Mesodermal cell (in vitro differentiated cells): ENCODE results near the gene OXT.
A peak's percentile ranks its signal among the peaks of the same experiment; 100 is the strongest.
"Not testable (repeated sequence)": the region's sequence is repeated elsewhere in the genome, so short reads cannot be mapped to it uniquely, and the experiment has no call there.

Source experiments
- H3K27ac ChIP-seq: 2 replicates; pipeline ENCODE4 v1.7.0; 2013; ENCODE audit warnings: mild to moderate bottlenecking, low read depth, low read length, moderate library complexity; ENCODE audit not compliant: severe bottlenecking
- H3K36me3 ChIP-seq: 2 replicates; pipeline ENCODE4 v1.7.1; 2013; ENCODE audit warnings: mild to moderate bottlenecking, low read length, moderate library complexity; ENCODE audit not compliant: control insufficient read depth, insufficient read depth
- H3K4me1 ChIP-seq: one replicate; pipeline ENCODE4 v1.7.1; 2013; ENCODE audit warnings: mild to moderate bottlenecking, low read length; ENCODE audit not compliant: insufficient read depth, control insufficient read depth, poor library complexity, severe bottlenecking
- H3K4me3 ChIP-seq: 2 replicates; pipeline ENCODE4 v1.7.0; 2013; ENCODE audit warnings: low read length, control low read depth, mild to moderate bottlenecking; ENCODE audit not compliant: insufficient read depth, poor library complexity, severe bottlenecking; ENCODE audit errors: extremely low read depth
- H3K9me3 ChIP-seq: 2 replicates; pipeline ENCODE4 v1.7.1; 2013; ENCODE audit warnings: mild to moderate bottlenecking, low read length, moderate library complexity; ENCODE audit not compliant: control insufficient read depth
- WGBS, 2 experiments: methylation state at CpG; one replicate each; pipeline ENCODE4 v1.1.5; 2013; ENCODE audit warnings: missing lambda C conversion rate in 2 of 2; ENCODE audit not compliant: insufficient coverage in 2 of 2; 5-methylcytosine and 5-hydroxymethylcytosine counted together

Gene OXT

DNA sequence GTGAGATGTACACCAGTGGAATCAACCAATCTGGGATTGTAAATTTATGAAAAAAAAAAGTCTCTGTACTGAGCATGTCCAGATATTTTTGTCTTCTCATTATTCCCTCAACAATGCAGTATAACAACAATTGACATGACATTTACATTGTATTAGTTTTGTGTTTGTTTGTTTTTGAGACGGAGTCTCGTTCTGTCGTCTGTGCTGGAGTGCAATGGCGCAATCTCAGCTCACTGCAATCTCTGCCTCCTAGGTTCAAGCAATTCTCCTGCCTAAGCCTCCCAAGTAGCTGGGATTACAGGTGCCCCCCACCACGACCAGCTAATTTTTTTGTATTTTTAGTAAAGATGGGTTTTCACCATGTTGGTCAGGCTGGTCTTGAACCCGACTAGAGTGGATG, 3.9 kb downstream of the OXT start:
- WGBS, 2 experiments, result 90 to 100% methylated on average over 1 to 5 of the region's 6 CpGs
- H3K27ac ChIP-seq, H3K4me1 ChIP-seq, H3K36me3 ChIP-seq, H3K9me3 ChIP-seq, H3K4me3 ChIP-seq: not testable (repeated sequence)

DNA sequence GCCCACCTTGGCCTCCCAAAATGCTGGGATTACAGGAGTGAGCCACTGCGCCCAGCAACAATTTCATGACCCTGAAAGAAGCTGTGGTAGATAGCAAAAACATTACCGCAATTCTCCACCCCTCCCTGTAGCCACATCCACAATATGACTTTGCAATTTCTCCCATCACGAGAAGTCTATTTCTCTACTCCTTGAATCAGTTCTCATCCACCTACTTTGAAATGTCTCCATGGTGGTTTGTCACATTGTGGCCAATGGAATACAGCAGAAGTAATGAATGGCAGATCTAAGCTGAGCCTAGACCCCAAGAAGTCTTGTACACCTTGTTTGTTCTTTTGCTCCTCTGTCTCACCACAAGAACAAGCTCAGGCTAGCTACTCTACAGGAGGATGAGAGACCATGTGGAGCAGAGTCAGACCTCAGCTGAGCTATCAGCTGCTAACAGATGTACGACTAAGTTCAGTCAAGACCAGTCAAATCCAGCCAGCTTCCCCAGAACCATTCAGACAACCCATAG, 6.3 kb downstream of the OXT start:
- H3K36me3 ChIP-seq, result no peaks in the 10 kb centered on the region
- no peaks in the 10 kb centered on the region for H3K9me3 ChIP-seq
- no peak overlapping the region for H3K4me3 ChIP-seq
- WGBS, 2 experiments, result 83 to 90% methylated on average over 2 to 3 of the region's 4 CpGs
- no peak overlapping the region for H3K27ac ChIP-seq
- no peaks in the 10 kb centered on the region for H3K4me1 ChIP-seq

DNA sequence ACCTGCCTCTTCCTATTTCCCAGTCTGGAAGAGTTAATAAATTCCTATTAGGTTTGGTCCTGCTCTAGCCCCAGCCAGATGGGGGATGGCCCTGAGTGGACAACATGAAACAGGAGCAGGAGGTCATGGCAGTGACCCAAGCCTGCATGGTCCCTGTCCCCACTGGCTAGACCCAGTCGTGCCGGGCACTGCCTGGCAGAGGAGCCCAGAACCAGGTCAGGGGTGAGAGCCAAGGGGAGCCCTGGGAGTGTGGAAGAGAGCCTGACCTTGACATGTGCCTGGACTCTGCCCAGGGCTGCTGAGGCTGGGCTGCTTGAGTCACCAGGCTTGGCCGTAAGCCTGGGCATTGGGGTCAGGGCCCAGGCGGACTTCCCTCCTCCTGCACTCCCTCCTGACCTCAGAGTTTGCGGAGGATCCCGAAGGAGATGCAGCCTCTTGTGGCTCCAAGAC, 9.5 kb downstream of the OXT start:
- peaks cover 7% of the 10 kb centered on the region for H3K4me1 ChIP-seq
- H3K9me3 ChIP-seq, result no peaks in the 10 kb centered on the region
- H3K36me3 ChIP-seq, result no peaks in the 10 kb centered on the region
- H3K27ac ChIP-seq, result no peak overlapping the region
- 87 to 96% methylated on average over 4 of the region's 6 CpGs for WGBS, 2 experiments
- no peak overlapping the region for H3K4me3 ChIP-seq

DNA sequence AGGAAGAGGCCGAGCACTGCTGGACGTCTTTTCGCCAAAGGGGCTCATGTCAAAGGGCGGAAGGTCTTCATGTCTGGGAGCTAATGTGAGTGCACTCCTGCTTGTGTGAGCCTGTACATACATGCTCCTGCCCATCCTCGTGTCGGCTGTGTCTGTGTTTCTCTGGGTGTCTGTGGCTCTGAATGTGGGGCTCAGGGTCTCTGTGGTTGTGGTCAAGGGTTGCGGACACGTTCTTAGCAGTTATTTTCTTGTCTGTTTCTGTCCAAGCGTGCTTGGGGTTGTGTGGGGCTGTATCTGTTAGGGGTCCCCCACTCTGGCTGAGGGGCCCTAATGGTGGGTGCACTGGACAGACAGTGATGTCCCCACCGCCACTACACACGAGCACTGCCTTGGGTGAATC, 10.2 kb downstream of the OXT start:
- no peak overlapping the region for H3K4me3 ChIP-seq
- H3K4me1 ChIP-seq, result peaks cover 7% of the 10 kb centered on the region
- WGBS, 2 experiments, result 92 to 98% methylated on average over 11 of the region's 11 CpGs
- no peaks in the 10 kb centered on the region for H3K9me3 ChIP-seq
- H3K27ac ChIP-seq, result no peak overlapping the region
- no peaks in the 10 kb centered on the region for H3K36me3 ChIP-seq

DNA sequence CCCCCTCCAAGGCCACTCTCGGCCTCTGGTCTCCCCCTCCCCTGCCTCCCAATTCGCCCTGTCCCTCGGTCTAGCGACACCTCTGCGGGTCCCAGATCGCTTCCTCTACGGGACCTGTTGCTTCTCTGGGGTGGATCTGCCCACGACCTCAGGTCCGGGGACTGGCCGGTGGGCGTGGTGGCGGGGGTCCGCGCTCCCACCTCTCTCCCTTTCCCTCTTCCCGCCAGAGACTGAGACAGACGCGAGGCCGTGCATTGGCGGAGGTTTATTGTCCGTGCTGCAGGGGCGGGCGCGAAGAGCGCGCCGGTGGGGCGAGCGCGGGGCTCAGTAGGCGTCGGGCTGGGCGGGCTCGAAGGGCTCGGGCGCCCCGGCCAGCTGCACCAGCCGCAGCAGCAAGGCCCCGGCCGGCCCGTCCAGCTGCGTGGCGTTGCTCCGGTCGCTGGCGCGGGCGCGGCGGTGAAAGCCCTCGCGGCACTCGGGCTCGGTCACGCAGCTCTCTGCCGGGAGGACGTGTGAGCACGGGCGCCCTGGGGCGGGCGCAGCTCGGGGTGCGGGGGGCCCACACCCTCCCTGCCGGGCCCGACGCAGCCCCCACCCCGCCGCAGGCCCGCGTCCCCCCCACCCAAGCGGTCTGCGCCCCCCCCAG, 11.0 kb downstream of the OXT start:
- 8 to 14% methylated on average over 36 to 58 of the region's 71 CpGs for WGBS, 2 experiments
- H3K9me3 ChIP-seq, result no peaks in the 10 kb centered on the region
- H3K4me3 ChIP-seq, result peak overlapping the region; percentile 16
- peaks cover 7% of the 10 kb centered on the region for H3K4me1 ChIP-seq
- no peak overlapping the region for H3K27ac ChIP-seq
- H3K36me3 ChIP-seq, result no peaks in the 10 kb centered on the region

DNA sequence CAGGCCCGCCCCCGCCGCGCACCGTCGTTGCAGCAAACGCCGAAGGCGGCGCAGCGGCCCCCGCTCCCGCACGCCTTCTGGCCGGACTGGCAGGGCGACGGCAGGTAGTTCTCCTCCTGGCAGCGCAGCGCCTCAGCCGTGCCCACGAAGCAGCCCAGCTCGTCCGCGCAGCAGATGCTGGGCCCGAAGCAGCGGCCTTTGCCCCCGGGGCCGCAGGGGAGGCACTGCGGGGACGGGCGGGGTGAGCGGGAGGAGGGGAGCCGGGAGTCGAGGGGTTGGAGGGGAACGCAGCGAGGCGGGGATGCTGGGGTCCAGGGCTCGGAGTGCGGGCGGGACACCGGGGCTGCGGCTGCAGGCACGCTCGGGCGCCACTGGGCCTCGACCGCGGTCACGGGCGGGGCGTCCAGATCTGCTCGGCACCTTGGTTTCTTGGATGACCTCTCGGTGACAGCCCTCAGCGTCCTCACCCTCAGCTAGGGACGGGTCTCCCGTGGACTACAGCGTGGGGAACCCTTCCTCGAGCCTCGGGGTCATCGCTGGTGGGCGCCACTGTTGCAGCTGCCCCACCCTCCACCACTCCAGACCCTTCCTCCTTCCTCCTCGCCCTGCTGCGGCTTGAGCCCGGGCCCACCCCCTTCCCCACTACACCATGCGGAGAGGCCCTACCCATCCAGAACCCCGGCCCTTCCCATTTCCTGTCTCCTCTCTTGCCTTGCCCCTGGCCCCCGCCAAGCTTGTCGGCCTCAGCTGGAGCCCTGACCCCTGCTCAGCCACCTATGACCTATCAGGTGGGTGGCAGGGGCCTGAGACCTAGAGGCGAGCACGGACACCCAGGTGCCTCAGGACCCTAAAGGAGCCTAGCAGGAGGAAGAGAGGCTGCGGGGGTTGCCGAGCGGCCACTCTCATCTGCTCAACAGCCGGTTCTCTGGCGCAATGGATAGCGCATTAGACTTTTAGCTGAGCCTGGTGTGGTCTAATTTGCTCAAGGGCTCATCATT, 11.8 kb downstream of the OXT start:
- Histone ChIP-seq H3K4me3 (no peak overlapping the region), H3K4me1 (peaks cover 7% of the 10 kb centered on the region)
- 21 to 29% methylated on average over 42 to 63 of the region's 76 CpGs for WGBS, 2 experiments

DNA sequence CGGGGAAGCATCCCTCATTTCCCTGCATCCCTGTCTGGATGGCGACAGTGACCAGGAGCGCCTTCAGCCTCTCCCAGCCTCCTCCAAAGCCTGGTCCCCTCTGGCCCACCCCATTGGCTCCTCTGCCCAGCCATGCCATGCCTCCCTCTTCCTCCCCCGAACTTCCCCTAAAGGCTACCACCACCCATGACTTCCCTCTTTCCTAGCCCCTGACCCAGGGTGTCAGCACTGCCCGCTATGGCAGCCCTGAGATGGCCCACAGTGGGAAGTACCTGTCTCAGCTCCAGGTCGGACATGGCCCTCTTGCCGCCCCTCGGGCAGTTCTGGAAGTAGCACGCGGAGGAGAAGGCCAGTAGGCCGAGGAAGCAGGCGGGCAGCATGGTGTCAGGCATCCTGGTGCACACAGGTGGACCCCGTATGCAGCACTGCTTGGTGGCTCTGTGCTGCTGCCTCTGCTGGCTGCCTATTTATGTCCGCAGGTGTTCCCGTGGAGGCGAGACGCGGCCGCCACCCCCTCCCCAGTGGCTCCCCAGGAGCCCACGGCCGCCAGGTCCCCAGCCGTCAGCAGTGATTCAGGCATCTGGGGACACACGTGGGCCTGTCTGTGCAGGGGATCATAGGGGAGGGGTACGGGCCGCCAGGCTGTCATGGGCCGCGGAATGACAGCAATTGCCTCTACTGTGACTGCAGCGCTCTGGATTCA, 13.0 kb downstream of the OXT start, which contains the start of gene AVP:
Gene AVP, minus strand, starts transcription at position 442 of the 703 bp plus-strand sequence. Its CDS starts 50 bp downstream, at position 392.
- H3K4me3 ChIP-seq, result no peak within 1 kb of the TSS
- H3K9me3 ChIP-seq, result no peaks in the 10 kb centered on the region
- H3K4me1 ChIP-seq, result peaks cover 7% of the 10 kb centered on the region
- H3K36me3 ChIP-seq, result no peaks in the 10 kb centered on the region
- no peak within 1 kb of the TSS for H3K27ac ChIP-seq
- WGBS, 2 experiments, result 91% methylated on average over 26 to 28 of the region's 28 CpGs

More for the DNA sequence above, 11.8 kb downstream of the OXT start:
- no peak overlapping the region for H3K27ac ChIP-seq
- no peaks in the 10 kb centered on the region for H3K36me3 ChIP-seq
- no peaks in the 10 kb centered on the region for H3K9me3 ChIP-seq

DNA sequence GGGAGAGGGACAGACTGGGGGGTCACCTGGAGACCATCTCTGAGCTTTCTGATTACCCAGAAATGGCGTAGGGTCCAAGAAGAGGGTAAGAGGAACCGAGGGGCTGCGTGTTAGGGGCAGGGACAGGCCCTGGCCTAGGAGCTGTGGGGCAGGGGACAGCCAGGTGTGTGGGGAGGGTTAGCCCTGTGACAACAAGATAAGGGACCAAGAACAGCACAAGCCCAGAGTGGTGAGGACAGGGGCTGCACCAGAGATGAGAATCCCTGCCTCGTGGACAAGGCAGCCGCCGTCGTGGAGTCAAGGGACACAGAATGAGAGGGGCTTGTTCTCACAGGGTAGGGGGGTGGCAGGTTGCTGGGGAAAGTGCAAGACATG, 13.6 kb downstream of the OXT start:
- H3K4me3 ChIP-seq, result no peak overlapping the region
- H3K27ac ChIP-seq, result no peak overlapping the region
- WGBS, 2 experiments, result 92 to 97% methylated on average over 7 of the region's 7 CpGs
- H3K9me3 ChIP-seq, result no peaks in the 10 kb centered on the region
- H3K36me3 ChIP-seq, result no peaks in the 10 kb centered on the region
- H3K4me1 ChIP-seq, result peaks cover 7% of the 10 kb centered on the region

DNA sequence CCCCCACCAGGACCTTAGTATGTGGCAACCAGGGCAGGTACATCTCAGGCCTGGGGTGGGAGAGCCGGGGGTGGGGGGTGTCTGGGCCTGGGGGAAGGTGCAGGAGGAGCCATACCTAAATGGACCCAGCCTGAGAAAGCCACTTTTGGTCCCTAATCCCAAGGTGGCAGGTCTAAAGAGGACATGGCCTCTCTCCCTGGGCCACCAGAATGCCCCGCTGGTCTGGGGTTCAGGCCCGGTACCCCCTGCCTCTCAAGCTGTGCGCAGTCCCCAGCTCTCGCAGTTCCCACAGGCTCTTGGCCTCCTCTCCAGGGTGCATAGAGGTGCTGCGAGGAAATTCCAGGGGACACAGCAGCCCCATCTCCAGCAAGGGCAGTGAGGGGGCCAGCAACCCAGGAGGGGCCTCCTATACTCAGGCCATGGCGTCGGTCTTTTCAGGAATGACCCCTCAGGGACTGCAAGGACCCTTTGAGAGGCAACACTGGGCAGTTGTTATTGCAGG, 14.2 kb downstream of the OXT start:
- 96 to 98% methylated on average over 7 of the region's 8 CpGs for WGBS, 2 experiments
- Histone ChIP-seq H3K36me3 (no peaks in the 10 kb centered on the region), H3K4me3 (no peak overlapping the region), H3K9me3 (no peaks in the 10 kb centered on the region), H3K27ac (no peak overlapping the region), H3K4me1 (peaks cover 7% of the 10 kb centered on the region)

DNA sequence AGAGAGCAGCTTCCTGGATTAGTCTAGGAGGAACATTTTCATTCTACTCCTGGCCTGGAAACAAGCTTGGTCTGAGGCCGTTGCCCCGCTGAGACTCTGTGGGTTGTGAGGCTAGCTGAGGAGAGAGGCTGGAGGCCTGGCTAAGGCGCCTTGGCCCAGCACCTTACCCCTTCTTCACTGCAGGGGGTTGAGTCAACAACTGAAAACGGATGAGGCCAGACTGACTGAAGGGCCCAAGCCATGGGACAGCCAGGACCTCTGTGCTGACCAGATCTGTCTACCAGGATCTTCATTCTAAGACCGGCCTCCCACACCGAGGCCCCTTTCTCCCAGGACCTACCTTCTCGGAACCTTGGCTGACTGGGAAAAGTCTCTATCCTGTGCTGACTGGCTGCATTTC, 16.6 kb downstream of the OXT start:
- H3K4me3 ChIP-seq, result no peak overlapping the region
- WGBS, 2 experiments, result 78 to 81% methylated on average over 5 to 7 of the region's 7 CpGs
- H3K4me1 ChIP-seq, result peaks cover 11% of the 10 kb centered on the region
- H3K9me3 ChIP-seq, result no peaks in the 10 kb centered on the region
- H3K27ac ChIP-seq, result no peak overlapping the region
- no peaks in the 10 kb centered on the region for H3K36me3 ChIP-seq
